Measurements from ENCODE around the gene DNMT3L. TPM values are rescaled to one million over a fixed set of nuclear protein-coding genes. Genes with fewer than 3 reads are reported as not detected.

Gene DNMT3L
- polyA plus RNA-seq, 2 donors, result not detected

DNA sequence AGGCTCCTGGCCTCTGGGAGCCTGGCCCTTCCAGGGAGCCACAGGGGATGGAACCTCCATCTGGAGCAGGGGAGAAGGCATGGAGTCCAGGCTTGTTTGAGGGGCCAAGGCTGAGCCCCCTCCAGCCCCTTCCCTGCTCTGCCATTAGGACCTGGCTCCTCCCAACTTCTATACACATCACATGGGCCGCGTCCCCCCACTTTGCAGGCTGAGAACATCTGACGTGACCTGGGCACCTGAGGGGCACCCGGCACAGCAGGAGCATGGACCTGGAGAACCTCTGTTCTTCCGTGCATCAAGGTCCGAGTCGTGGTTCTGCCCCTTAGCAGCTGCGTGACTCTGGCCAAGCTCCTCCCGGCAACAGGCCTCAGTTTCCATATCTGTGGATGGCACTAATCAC is 20.1 kb upstream of the DNMT3L start:
- H3K27ac ChIP-seq (ENCODE audit: low read depth in 2 of 2, low read length in 1 of 2), result no peak overlapping the region
- H3K4me1 ChIP-seq (ENCODE audit: control insufficient read depth in 2 of 2, insufficient read depth in 2 of 2, low read length in 1 of 2), result peaks cover 0 to 5% of the 10 kb centered on the region in 2 donors
- H3K27me3 ChIP-seq (ENCODE audit: control insufficient read depth in 1 of 2, insufficient read depth in 2 of 2, low read length in 2 of 2), result no peaks in the 10 kb centered on the region
- H3K36me3 ChIP-seq (ENCODE audit: control insufficient read depth in 2 of 2, insufficient read depth in 2 of 2, low read length in 1 of 2), result no peaks in the 10 kb centered on the region
- no peaks in the 10 kb centered on the region for H3K9me3 ChIP-seq (ENCODE audit: control insufficient read depth in 2 of 2, insufficient read depth in 1 of 2, low read depth in 1 of 2, low read length in 1 of 2)
- WGBS, 2 donors, result 92 to 94% methylated on average over 9 of the region's 9 CpGs
- no peak overlapping the region for H3K4me3 ChIP-seq (ENCODE audit: low read depth in 1 of 2, low read length in 2 of 2)

DNA sequence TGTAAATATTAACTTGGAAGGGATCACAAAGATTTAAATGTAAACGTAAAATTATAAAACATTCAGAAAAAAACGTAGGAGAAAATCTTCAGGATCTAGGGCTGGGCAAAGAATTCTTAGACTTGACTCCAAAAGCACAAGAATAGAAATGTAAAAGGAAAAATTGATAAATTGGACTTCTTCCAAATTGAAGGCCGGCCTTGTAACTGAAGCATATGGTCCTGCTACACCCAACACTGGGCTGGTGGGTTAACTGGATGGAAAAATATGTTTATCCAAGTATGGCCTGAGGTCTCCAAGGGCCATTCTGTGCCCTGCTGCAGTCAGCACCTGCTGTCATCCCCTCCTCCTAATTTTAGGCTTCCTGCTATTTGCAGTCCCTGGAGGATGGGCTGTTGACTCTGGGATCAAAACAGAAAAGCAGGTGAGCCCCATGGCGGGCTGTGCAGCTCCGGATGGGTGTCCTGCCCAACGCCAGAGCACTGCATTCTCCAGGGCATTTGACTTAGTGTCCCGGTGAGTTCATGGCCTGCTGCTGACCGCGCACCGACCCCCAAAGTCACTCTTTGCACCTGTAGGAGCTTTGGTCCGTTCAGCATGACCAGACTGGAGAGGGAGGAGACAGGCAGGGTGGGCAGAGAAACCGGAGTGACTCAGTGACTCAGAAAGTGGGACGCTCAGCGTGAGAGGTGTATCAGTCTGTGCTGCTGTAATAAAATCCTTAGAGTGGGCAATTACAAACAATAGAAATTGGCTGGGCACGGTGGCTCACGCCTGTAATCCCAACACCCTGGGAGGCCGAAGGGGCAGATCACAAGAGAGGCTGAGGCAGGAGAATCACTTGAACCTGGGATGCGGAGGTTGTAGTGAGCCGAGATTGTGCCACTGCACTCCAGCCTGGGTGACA is 17.9 kb upstream of the DNMT3L start:
- WGBS, 2 donors, result 83 to 85% methylated on average over 19 of the region's 19 CpGs
- H3K36me3 ChIP-seq (ENCODE audit: control insufficient read depth in 2 of 2, insufficient read depth in 2 of 2, low read length in 1 of 2), result no peaks in the 10 kb centered on the region
- no peaks in the 10 kb centered on the region for H3K4me1 ChIP-seq (ENCODE audit: control insufficient read depth in 2 of 2, insufficient read depth in 2 of 2, low read length in 1 of 2)
- no peak overlapping the region for H3K4me3 ChIP-seq (ENCODE audit: low read depth in 1 of 2, low read length in 2 of 2)
- no peaks in the 10 kb centered on the region for H3K27me3 ChIP-seq (ENCODE audit: control insufficient read depth in 1 of 2, insufficient read depth in 2 of 2, low read length in 2 of 2)
- no peak overlapping the region for H3K27ac ChIP-seq (ENCODE audit: low read depth in 2 of 2, low read length in 1 of 2)
- H3K9me3 ChIP-seq (ENCODE audit: control insufficient read depth in 2 of 2, insufficient read depth in 1 of 2, low read depth in 1 of 2, low read length in 1 of 2), result no peaks in the 10 kb centered on the region

DNA sequence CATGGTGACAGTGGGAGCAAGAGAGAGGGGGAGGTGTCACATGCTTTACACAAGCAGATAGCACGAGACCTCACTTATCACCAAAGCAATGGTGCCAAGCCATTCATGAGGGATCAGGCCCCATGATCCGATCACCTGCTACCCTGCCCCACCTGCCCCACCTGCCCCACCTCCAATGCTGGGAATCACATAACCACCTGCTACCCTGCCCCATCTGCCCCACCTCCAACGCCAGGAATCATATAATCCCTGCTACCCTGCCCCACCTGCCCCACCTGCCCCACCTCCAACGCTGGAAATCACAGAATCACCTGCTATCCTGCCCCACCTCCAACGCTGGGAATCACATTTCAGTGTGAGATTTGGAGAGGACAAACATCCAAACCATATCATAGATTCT is 13.3 kb upstream of the DNMT3L start:
- H3K4me3 ChIP-seq (ENCODE audit: low read depth in 1 of 2, low read length in 2 of 2), result no peak overlapping the region
- WGBS, 2 donors, result 67 to 68% methylated on average over 5 of the region's 5 CpGs
- no peaks in the 10 kb centered on the region for H3K27me3 ChIP-seq (ENCODE audit: control insufficient read depth in 1 of 2, insufficient read depth in 2 of 2, low read length in 2 of 2)
- H3K4me1 ChIP-seq (ENCODE audit: control insufficient read depth in 2 of 2, insufficient read depth in 2 of 2, low read length in 1 of 2), result no peaks in the 10 kb centered on the region
- H3K9me3 ChIP-seq (ENCODE audit: control insufficient read depth in 2 of 2, insufficient read depth in 1 of 2, low read depth in 1 of 2, low read length in 1 of 2), result no peaks in the 10 kb centered on the region
- H3K27ac ChIP-seq (ENCODE audit: low read depth in 2 of 2, low read length in 1 of 2), result no peak overlapping the region
- no peaks in the 10 kb centered on the region for H3K36me3 ChIP-seq (ENCODE audit: control insufficient read depth in 2 of 2, insufficient read depth in 2 of 2, low read length in 1 of 2)

DNA sequence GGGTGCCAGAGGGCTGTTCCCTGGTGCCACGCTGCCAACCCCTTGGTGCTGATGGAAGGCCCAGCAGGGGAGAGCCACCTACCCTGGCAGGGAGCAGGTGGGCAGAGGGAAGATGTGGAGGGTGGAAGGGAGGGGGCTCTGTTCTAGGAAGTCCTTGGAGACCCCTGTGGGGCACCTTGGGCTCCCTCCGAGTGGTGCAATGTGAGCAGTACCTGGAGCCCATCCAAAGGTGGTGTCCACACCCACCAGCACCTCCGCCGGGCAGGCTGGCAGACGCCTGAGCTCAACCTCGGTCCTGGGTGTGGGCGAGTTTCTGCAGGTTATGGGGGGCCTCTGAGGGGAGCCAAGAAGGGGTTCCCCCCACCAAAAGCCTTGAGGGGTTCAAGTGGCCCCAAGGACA is 11.3 kb upstream of the DNMT3L start:
- Histone ChIP-seq H3K4me1 (ENCODE audit: control insufficient read depth in 2 of 2, insufficient read depth in 2 of 2, low read length in 1 of 2) (no peaks in the 10 kb centered on the region), H3K27me3 (ENCODE audit: control insufficient read depth in 1 of 2, insufficient read depth in 2 of 2, low read length in 2 of 2) (no peaks in the 10 kb centered on the region), H3K27ac (ENCODE audit: low read depth in 2 of 2, low read length in 1 of 2) (no peak overlapping the region), H3K36me3 (ENCODE audit: control insufficient read depth in 2 of 2, insufficient read depth in 2 of 2, low read length in 1 of 2) (no peaks in the 10 kb centered on the region), H3K9me3 (ENCODE audit: control insufficient read depth in 2 of 2, insufficient read depth in 1 of 2, low read depth in 1 of 2, low read length in 1 of 2) (no peaks in the 10 kb centered on the region), H3K4me3 (ENCODE audit: low read depth in 1 of 2, low read length in 2 of 2) (no peak overlapping the region)
- 60 to 72% methylated on average over 7 of the region's 7 CpGs for WGBS, 2 donors

DNA sequence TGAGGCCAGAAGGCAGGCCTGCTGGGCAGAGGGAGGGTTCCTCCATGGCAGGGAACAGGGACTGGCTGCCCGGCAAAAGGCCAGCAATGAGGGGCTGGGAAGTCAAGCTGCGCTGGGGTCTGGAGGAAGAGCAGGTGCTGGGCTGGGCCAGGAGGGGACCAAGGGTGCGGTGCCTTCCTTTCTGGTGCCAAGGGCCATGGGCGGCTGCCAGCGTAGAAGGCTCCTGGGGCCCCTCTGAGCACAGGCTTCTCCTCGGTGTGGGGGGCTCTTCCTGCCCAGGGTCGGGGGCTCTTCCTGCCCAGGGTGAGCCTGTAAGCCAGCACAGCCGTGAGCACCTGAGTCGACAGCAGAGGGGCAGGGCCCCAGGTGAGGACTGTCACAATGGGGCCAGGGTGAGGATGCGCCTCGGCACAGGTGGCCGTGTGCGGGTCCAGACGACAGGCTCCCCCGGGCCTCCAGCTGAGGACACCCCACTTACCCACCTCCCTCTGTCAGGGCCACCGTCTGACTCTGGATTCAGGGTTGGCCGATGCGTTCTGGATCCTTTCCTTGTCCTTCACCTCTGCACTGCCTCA is 10.7 kb upstream of the DNMT3L start:
- H3K36me3 ChIP-seq (ENCODE audit: control insufficient read depth in 2 of 2, insufficient read depth in 2 of 2, low read length in 1 of 2), result no peaks in the 10 kb centered on the region
- no peak overlapping the region for H3K4me3 ChIP-seq (ENCODE audit: low read depth in 1 of 2, low read length in 2 of 2)
- no peaks in the 10 kb centered on the region for H3K4me1 ChIP-seq (ENCODE audit: control insufficient read depth in 2 of 2, insufficient read depth in 2 of 2, low read length in 1 of 2)
- H3K27me3 ChIP-seq (ENCODE audit: control insufficient read depth in 1 of 2, insufficient read depth in 2 of 2, low read length in 2 of 2), result no peaks in the 10 kb centered on the region
- no peaks in the 10 kb centered on the region for H3K9me3 ChIP-seq (ENCODE audit: control insufficient read depth in 2 of 2, insufficient read depth in 1 of 2, low read depth in 1 of 2, low read length in 1 of 2)
- WGBS, 2 donors, result 82 to 89% methylated on average over 17 to 18 of the region's 18 CpGs
- no peak overlapping the region for H3K27ac ChIP-seq (ENCODE audit: low read depth in 2 of 2, low read length in 1 of 2)

DNA sequence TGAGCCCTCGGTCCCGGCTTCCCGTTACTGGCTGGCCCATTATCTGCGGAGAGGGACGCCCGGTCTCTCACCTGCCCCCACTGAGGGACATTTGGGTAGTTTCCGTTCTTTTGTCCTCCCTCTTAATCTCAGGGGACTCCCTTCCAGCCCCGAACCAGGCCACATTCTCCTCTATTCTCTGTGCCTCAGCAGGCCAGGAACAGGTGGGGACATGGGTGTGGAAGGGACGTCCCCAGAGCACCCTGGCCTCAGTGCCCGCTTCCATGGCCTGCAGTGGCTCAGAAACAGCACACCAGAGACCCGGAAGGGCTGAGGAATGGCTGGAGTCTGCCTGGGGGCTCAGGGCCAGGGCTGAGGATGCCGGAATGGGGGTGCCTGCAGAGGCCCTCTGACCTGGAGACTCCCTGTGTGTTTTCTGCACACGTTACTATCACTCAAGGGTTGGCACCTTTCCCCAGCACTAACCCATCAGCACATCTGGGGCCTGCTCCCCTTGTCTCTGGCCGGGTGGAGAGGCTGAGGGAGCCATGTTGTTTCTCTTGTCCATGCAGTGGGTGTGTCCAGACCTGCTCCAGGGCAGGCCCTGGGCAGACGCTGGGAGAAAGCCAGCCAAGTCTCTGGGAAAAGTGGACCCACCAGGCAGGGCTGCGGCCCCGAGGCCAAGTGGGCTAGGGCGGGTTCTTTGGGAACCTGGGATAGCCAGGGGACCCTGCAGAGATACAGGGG is 10.0 kb upstream of the DNMT3L start:
- no peak overlapping the region for H3K4me3 ChIP-seq (ENCODE audit: low read depth in 1 of 2, low read length in 2 of 2)
- H3K4me1 ChIP-seq (ENCODE audit: control insufficient read depth in 2 of 2, insufficient read depth in 2 of 2, low read length in 1 of 2), result no peaks in the 10 kb centered on the region
- WGBS, 2 donors, result 82 to 84% methylated on average over 18 of the region's 18 CpGs
- no peaks in the 10 kb centered on the region for H3K9me3 ChIP-seq (ENCODE audit: control insufficient read depth in 2 of 2, insufficient read depth in 1 of 2, low read depth in 1 of 2, low read length in 1 of 2)
- no peaks in the 10 kb centered on the region for H3K27me3 ChIP-seq (ENCODE audit: control insufficient read depth in 1 of 2, insufficient read depth in 2 of 2, low read length in 2 of 2)
- H3K36me3 ChIP-seq (ENCODE audit: control insufficient read depth in 2 of 2, insufficient read depth in 2 of 2, low read length in 1 of 2), result no peaks in the 10 kb centered on the region
- H3K27ac ChIP-seq (ENCODE audit: low read depth in 2 of 2, low read length in 1 of 2), result no peak overlapping the region

DNA sequence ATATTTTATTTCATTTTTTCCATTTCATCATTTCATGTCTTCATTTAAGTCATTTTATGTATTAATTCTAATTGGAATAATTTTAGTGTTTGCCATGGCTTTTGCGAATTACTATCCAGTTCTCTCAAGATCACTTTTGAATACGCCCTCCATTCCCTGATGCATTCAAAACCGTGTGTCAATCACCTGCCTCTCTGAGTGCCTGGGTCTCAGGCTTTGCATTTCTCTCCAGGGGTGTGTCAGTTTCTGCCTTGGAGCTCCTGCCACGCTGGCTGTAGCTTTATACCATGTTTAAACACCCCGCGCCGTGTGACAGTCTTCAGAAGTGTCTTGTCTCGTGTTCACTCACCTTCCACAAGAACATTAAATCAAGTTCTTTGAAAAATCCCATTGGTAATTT is 7.4 kb upstream of the DNMT3L start:
- no peaks in the 10 kb centered on the region for H3K36me3 ChIP-seq (ENCODE audit: control insufficient read depth in 2 of 2, insufficient read depth in 2 of 2, low read length in 1 of 2)
- H3K4me1 ChIP-seq (ENCODE audit: control insufficient read depth in 2 of 2, insufficient read depth in 2 of 2, low read length in 1 of 2), result no peaks in the 10 kb centered on the region
- H3K9me3 ChIP-seq (ENCODE audit: control insufficient read depth in 2 of 2, insufficient read depth in 1 of 2, low read depth in 1 of 2, low read length in 1 of 2), result no peaks in the 10 kb centered on the region
- no peaks in the 10 kb centered on the region for H3K27me3 ChIP-seq (ENCODE audit: control insufficient read depth in 1 of 2, insufficient read depth in 2 of 2, low read length in 2 of 2)
- no peak overlapping the region for H3K4me3 ChIP-seq (ENCODE audit: low read depth in 1 of 2, low read length in 2 of 2)
- H3K27ac ChIP-seq (ENCODE audit: low read depth in 2 of 2, low read length in 1 of 2), result no peak overlapping the region
- 77 to 79% methylated on average over 8 of the region's 8 CpGs for WGBS, 2 donors

DNA sequence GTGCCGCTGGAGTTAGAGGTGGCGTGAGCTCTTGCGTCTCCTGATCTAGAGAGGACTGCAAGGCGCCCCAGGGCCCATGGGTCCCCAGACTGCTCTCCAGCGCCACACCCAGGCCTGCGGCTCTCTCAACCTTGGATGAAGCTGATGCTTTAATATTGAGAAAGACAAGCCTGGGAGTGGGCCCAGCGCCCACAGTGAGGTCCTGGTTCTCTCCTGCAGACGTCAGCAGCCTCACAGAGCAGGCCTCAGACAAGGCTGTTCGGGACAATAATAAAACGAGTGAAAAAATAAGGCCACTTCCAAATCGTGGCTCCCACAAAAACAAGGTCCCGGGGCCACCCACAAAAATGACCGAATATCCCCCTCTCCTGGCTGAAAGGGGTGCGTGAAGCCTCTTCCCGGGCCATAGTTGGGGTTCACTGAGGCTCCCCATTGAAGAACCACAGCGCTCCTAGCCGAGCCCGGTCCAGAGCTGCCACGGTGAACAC is 6.0 kb upstream of the DNMT3L start:
- Histone ChIP-seq H3K9me3 (ENCODE audit: control insufficient read depth in 2 of 2, insufficient read depth in 1 of 2, low read depth in 1 of 2, low read length in 1 of 2) (no peaks in the 10 kb centered on the region), H3K27me3 (ENCODE audit: control insufficient read depth in 1 of 2, insufficient read depth in 2 of 2, low read length in 2 of 2) (no peaks in the 10 kb centered on the region), H3K4me1 (ENCODE audit: control insufficient read depth in 2 of 2, insufficient read depth in 2 of 2, low read length in 1 of 2) (no peaks in the 10 kb centered on the region), H3K36me3 (ENCODE audit: control insufficient read depth in 2 of 2, insufficient read depth in 2 of 2, low read length in 1 of 2) (no peaks in the 10 kb centered on the region), H3K4me3 (ENCODE audit: low read depth in 1 of 2, low read length in 2 of 2) (no peak overlapping the region), H3K27ac (ENCODE audit: low read depth in 2 of 2, low read length in 1 of 2) (no peak overlapping the region)
- WGBS, 2 donors, result 65 to 70% methylated on average over 19 of the region's 19 CpGs

DNA sequence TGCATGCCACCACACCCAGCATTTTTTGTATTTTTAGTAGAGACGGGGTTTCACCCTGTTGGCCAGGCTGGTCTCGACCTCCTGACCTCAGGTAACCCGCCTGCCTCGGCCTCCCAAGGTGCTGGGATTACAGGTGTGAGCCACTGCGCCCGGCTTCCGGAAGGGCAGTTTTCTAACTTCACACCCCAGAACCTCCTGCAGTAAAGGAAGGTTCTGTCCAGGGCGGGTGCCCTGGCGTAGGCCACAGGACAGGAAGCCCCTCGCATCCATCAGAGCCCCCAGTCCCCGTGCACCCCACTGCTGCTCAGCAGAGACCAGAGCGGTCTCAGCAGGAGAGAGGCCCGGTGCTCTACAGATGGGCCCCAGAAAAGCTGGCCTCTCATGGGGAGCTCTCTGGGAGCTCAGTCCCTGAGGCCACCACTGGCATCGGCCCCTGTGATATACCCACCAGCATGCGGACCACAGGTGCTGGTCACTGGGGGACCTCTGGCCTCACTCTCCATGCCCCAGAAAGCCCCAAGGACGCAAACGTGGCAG is 4.1 kb upstream of the DNMT3L start:
- WGBS, 2 donors, result 90 to 92% methylated on average over 17 of the region's 17 CpGs
- no peaks in the 10 kb centered on the region for H3K4me1 ChIP-seq (ENCODE audit: control insufficient read depth in 2 of 2, insufficient read depth in 2 of 2, low read length in 1 of 2)
- H3K27ac ChIP-seq (ENCODE audit: low read depth in 2 of 2, low read length in 1 of 2), result no peak overlapping the region
- no peak overlapping the region for H3K4me3 ChIP-seq (ENCODE audit: low read depth in 1 of 2, low read length in 2 of 2)
- no peaks in the 10 kb centered on the region for H3K9me3 ChIP-seq (ENCODE audit: control insufficient read depth in 2 of 2, insufficient read depth in 1 of 2, low read depth in 1 of 2, low read length in 1 of 2)
- H3K36me3 ChIP-seq (ENCODE audit: control insufficient read depth in 2 of 2, insufficient read depth in 2 of 2, low read length in 1 of 2), result no peaks in the 10 kb centered on the region
- H3K27me3 ChIP-seq (ENCODE audit: control insufficient read depth in 1 of 2, insufficient read depth in 2 of 2, low read length in 2 of 2), result no peaks in the 10 kb centered on the region

Measured in esophagus (tissue), 2 donors.